NOMO-1 (cell line): Measurements from ENCODE around the gene IRX6.

ENCODE experiments used
- DNase-seq, 2 experiments: peaks; one replicate each; lab custom pipeline; 2025; ENCODE audit not compliant: unreplicated experiment in 2 of 2; lab: John Stamatoyannopoulos, UW

IRX6 gene

GRCh38 chr16:55323637-55324271, at the start of gene IRX6:
Gene IRX6 (plus strand): TSS chr16:55324203. CDS start chr16:55325092, 889 bp downstream.
- DNase-seq: no peak

GRCh38 chr16:55274391-55274790, 49.6 kb upstream of the IRX6 start:
- peak in 1 of 2 experiments; percentile 11 for DNase-seq

- no peak for DNase-seq
These were observed 48.8 kb upstream of the IRX6 start for GRCh38 chr16:55275167-55275566.

GRCh38 chr16:55275869-55276268, 48.1 kb upstream of the IRX6 start:
- DNase-seq: no peak

- DNase-seq: no peak
These were observed 46.5 kb upstream of the IRX6 start for GRCh38 chr16:55277536-55277935.

- no peak for DNase-seq
These were observed 44.4 kb upstream of the IRX6 start for GRCh38 chr16:55279598-55279997.

- no peak for DNase-seq
These were observed 43.4 kb upstream of the IRX6 start for GRCh38 chr16:55280587-55280986.

GRCh38 chr16:55282441-55282840, 41.6 kb upstream of the IRX6 start:
- no peak for DNase-seq

- no peak for DNase-seq
These were observed 39.9 kb upstream of the IRX6 start for GRCh38 chr16:55283812-55284717.

- peak in 1 of 2 experiments; percentile 34 for DNase-seq
These were observed 39.3 kb upstream of the IRX6 start for GRCh38 chr16:55284718-55285099.

- no peak for DNase-seq
These were observed 38.4 kb upstream of the IRX6 start for GRCh38 chr16:55285586-55285985.

GRCh38 chr16:55289353-55289752, 34.6 kb upstream of the IRX6 start:
- no peak for DNase-seq

- DNase-seq: no peak
These were observed 32.2 kb upstream of the IRX6 start for GRCh38 chr16:55291847-55292246.

- DNase-seq: no peak
These were observed 31.5 kb upstream of the IRX6 start for GRCh38 chr16:55292491-55292890.

GRCh38 chr16:55294129-55294528, 29.9 kb upstream of the IRX6 start:
- DNase-seq: no peak

- no peak for DNase-seq
These were observed 29.1 kb upstream of the IRX6 start for GRCh38 chr16:55294931-55295342.

- no peak for DNase-seq
These were observed 26.7 kb upstream of the IRX6 start for GRCh38 chr16:55297062-55297909.

GRCh38 chr16:55297910-55298479, 26.0 kb upstream of the IRX6 start:
- DNase-seq: no peak

- peak; percentile 76 to 77 for DNase-seq
These were observed 22.5 kb upstream of the IRX6 start for GRCh38 chr16:55301385-55302008.

GRCh38 chr16:55302635-55303034, 21.4 kb upstream of the IRX6 start:
- no peak for DNase-seq
